Lung (tissue), 12 donors: ENCODE data around the gene CRY2. TPM values are rescaled to one million over a fixed set of nuclear protein-coding genes. Genes with fewer than 3 reads are reported as not detected.
A peak's percentile ranks its signal among the peaks of the same experiment; 100 is the strongest.

Experiments
- ATAC-seq: fragments of 200-7000 bp; cut with Tn5 transposase; one replicate; pipeline ENCODE4 v1.9.1; 2020; ENCODE audit warnings: moderate number of reproducible peaks; ENCODE audit not compliant: insufficient read depth, low FRiP score
- DNase-seq, 3 donors: peaks; one replicate each; pipeline ENCODE4 v3.0.0-alpha.2; 2013 to 2017
- H3K27ac ChIP-seq, 2 donors: one replicate each; pipeline ENCODE4 v1.5.1; 2013; ENCODE audit warnings: mild to moderate bottlenecking in 2 of 2, moderate library complexity in 2 of 2, control low read depth in 1 of 2, inconsistent platforms in 1 of 2, low read depth in 1 of 2, low read length in 1 of 2
- H3K27me3 ChIP-seq, 3 donors: one replicate each; pipeline ENCODE4 v1.5.1; 2013; ENCODE audit warnings: low read length in 2 of 3; ENCODE audit not compliant: control insufficient read depth in 3 of 3, insufficient read depth in 3 of 3
- H3K36me3 ChIP-seq, 4 donors: one replicate each; pipeline ENCODE4 v1.5.1; 2013; ENCODE audit warnings: low read length in 4 of 4, mild to moderate bottlenecking in 1 of 4, moderate library complexity in 1 of 4; ENCODE audit not compliant: control insufficient read depth in 4 of 4, insufficient read depth in 4 of 4
- H3K4me1 ChIP-seq, 5 donors: one replicate each; pipeline ENCODE4 v1.5.1; 2013; ENCODE audit warnings: low read length in 5 of 5, mild to moderate bottlenecking in 2 of 5, moderate library complexity in 1 of 5; ENCODE audit not compliant: control insufficient read depth in 5 of 5, insufficient read depth in 5 of 5
- H3K4me3 ChIP-seq: one replicate; pipeline ENCODE4 v1.5.1; 2013; ENCODE audit warnings: mild to moderate bottlenecking, control low read depth, moderate library complexity
- H3K9ac ChIP-seq, 2 donors: one replicate each; pipeline ENCODE4 v1.5.1; 2013; ENCODE audit warnings: low read length in 2 of 2, control low read depth in 1 of 2; ENCODE audit not compliant: insufficient read depth in 1 of 2
- H3K9me3 ChIP-seq, 4 donors: one replicate each; pipeline ENCODE4 v1.5.1; 2013; ENCODE audit warnings: low read length in 3 of 4, mild to moderate bottlenecking in 1 of 4, moderate library complexity in 1 of 4; ENCODE audit not compliant: control insufficient read depth in 4 of 4, insufficient read depth in 3 of 4
- CTCF ChIP-seq: IDR thresholded peaks from 2 replicates; pipeline ENCODE4 v1.5.1; 2012; ENCODE audit warnings: mild to moderate bottlenecking; ENCODE audit errors: control extremely low read depth, extremely low read depth
- WGBS, 2 donors: extraction: QIAGEN DNeasy Blood & Tissue Kit; methylation state at CpG; one replicate each; pipeline ENCODE4 v1.1.7; 2013; 5-methylcytosine and 5-hydroxymethylcytosine counted together
- polyA plus RNA-seq, 2 donors: library from polyadenylated mRNA; stranded (reverse); fragments of 200-250 nt; gene quantifications; one replicate each; pipeline ENCODE4 v1.2.1, GENCODE V29; 2013
- total RNA-seq, 2 donors: library from RNA; depleted of rRNA in 1 of 2; stranded (reverse); fragments of >200 nt in 1 of 2; gene quantifications; one replicate each; pipeline ENCODE4 v1.2.1, GENCODE V29; 2014 to 2021
- donor health status: control.
- donor health status: control.
- donor health status: Bipolar disorder and iron deficiency.
- donor health status: healthy.
- donor health status: DM: yes; HTN: yes; CAD: no.

The CRY2 gene
- total and polyA plus RNA-seq, 4 donors = 16.2 to 55.0 (median 34.2) TPM

GRCh38 chr11:45885921-45886721 is 38.8 kb downstream of the CRY2 start:
- TF ChIP-seq CTCF = no peak
- H3K9ac ChIP-seq = no peak overlapping the region
- no peaks in the 10 kb centered on the region for H3K9me3 ChIP-seq
- no peak overlapping the region for H3K27ac ChIP-seq
- WGBS, 2 donors = 14 to 16% methylated on average over 41 to 43 of the region's 43 CpGs
- DNase-seq = no peak
- peaks cover 4 to 18% (median 8%) of the 10 kb centered on the region in 4 donors for H3K36me3 ChIP-seq
- H3K4me1 ChIP-seq = peaks cover 0 to 7% (median 0%) of the 10 kb centered on the region in 5 donors
- H3K4me3 ChIP-seq = peak overlapping the region; percentile 24
- H3K27me3 ChIP-seq = peaks cover 0 to 11% (median 3%) of the 10 kb centered on the region in 3 donors
- no peak for ATAC-seq

- no peak for ATAC-seq
- Histone ChIP-seq H3K36me3 (peaks cover 0 to 9% (median 4%) of the 10 kb centered on the region in 4 donors), H3K27ac (no peak overlapping the region), H3K4me3 (no peak overlapping the region), H3K27me3 (peaks cover 0 to 11% (median 3%) of the 10 kb centered on the region in 3 donors), H3K9me3 (no peaks in the 10 kb centered on the region), H3K4me1 (peaks cover 0 to 7% (median 0%) of the 10 kb centered on the region in 5 donors), H3K9ac (no peak overlapping the region)
- no peak for DNase-seq
- WGBS, 2 donors = 84 to 86% methylated on average over 4 of the region's 4 CpGs
- no peak for TF ChIP-seq CTCF
These were observed 39.7 kb downstream of the CRY2 start for GRCh38 chr11:45886816-45887520.

GRCh38 chr11:45887587-45887986 is 40.3 kb downstream of the CRY2 start:
- no peaks in the 10 kb centered on the region for H3K9me3 ChIP-seq
- no peak for TF ChIP-seq CTCF
- H3K4me3 ChIP-seq = no peak overlapping the region
- DNase-seq (no peak), ATAC-seq (no peak)
- no peak overlapping the region for H3K9ac ChIP-seq
- H3K27me3 ChIP-seq = peaks cover 0 to 11% (median 3%) of the 10 kb centered on the region in 3 donors
- peaks cover 0 to 7% (median 0%) of the 10 kb centered on the region in 5 donors for H3K4me1 ChIP-seq
- H3K27ac ChIP-seq = no peak overlapping the region
- WGBS, 2 donors = 93 to 94% methylated on average over 9 to 10 of the region's 10 CpGs
- H3K36me3 ChIP-seq = peaks cover 0 to 3% (median under 1%) of the 10 kb centered on the region in 4 donors
